Astrocyte (in vitro differentiated cells and primary cell): ENCODE measurements around the gene WDR27.

Experiments
- CTCF ChIP-seq: IDR thresholded peaks from 2 replicates; pipeline ENCODE4 v1.5.1; 2011; ENCODE audit warnings: low read depth, mild to moderate bottlenecking, inconsistent platforms, low read length, moderate library complexity; ENCODE audit not compliant: insufficient read depth
- EZH2 ChIP-seq: IDR thresholded peaks from 2 replicates; pipeline ENCODE4 v1.6.1; 2012; ENCODE audit warnings: mild to moderate bottlenecking, low read length, inconsistent platforms; ENCODE audit not compliant: insufficient read depth

- no peak for TF ChIP-seq CTCF
- TF ChIP-seq EZH2, result no peak
Measured at GRCh38 chr6:169589699-169590257, 112.1 kb downstream of the WDR27 start.
